ENCODE data around the gene SREK1IP1. TPM values are rescaled to one million over a fixed set of nuclear protein-coding genes. Genes with fewer than 3 reads are reported as not detected.

The SREK1IP1 gene
- 10 to 100 TPM; 24.5 to 28.2 TPM for total RNA-seq

DNA sequence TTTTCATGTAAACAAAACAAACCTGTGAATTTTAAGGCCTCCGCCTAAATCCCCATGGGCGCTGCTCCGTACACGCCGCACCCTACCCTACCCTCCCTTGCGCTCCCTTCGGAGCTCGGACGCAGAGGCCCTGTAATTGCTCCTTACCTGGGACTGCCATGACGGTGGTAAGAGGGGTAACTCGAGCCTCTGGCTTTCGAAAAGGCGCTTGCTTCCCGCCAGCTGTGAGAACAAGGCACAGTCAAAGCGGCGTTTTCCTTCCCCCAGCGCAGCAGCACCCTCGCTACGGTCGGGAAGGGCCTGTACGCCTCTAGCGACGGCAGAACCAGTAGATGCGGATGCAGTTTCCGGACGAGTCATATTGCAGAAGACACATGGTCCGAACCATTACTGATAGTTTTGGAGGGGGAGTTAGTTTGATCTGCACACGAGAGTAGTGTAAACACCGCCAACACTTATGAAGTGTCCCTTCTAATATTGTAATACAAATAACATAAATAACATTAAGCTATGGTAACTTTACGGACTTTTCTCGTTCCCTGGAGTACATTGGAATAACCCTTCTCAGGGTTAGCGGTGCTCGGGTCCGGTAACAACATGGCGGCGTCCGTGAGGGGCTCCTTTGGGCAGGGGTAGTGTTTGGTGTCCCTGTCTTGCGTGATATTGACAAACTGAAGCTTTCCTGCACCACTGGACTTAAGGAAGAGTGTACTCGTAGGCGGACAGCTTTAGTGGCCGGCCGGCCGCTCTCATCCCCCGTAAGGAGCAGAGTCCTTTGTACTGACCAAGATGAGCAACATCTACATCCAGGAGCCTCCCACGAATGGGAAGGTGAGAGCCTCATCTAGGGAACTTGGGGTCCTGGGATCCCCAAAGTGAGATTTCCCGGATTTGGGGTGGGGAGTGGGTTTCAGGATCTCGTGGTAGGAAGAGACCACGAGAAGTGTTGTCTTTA lies at the start of gene SREK1IP1, which contains the start of gene CWC27:
SREK1IP1 (minus strand) TSS at position 334 of the 955 bp plus-strand sequence; CDS start at position 160, 174 bp downstream.
CWC27 (plus strand) TSS at position 573 of the 955 bp plus-strand sequence; CDS start at position 790, 217 bp downstream.
- ATAC-seq (replicated peaks) = peak; percentile 97
- Mint-ChIP-seq H3K27ac (peak within 1 kb of the TSS; percentile 99), H3K36me3 (ENCODE audit: low read depth) (peaks cover 34% of the 10 kb centered on the region), H3K4me3 (peak within 1 kb of the TSS; percentile 93), H3K27me3 (no peaks in the 10 kb centered on the region), H3K9me3 (no peaks in the 10 kb centered on the region), H3K4me1 (peaks cover 42% of the 10 kb centered on the region)

GRCh38 chr5:64818245-64818644 lies 49.8 kb upstream of the SREK1IP1 start:
- no peak overlapping the region for H3K4me3 Mint-ChIP-seq

GRCh38 chr5:64814073-64814472 lies 45.6 kb upstream of the SREK1IP1 start:
- Mint-ChIP-seq H3K36me3 (ENCODE audit: low read depth) (peaks cover 37% of the 10 kb centered on the region), H3K4me1 (no peaks in the 10 kb centered on the region), H3K27me3 (no peaks in the 10 kb centered on the region), H3K9me3 (no peaks in the 10 kb centered on the region), H3K27ac (peak overlapping the region; percentile 76), H3K4me3 (no peak overlapping the region)
- peak; percentile 83 for ATAC-seq (replicated peaks)

More at GRCh38 chr5:64818245-64818644, 49.8 kb upstream of the SREK1IP1 start:
- peaks cover 10% of the 10 kb centered on the region for H3K4me1 Mint-ChIP-seq
- no peaks in the 10 kb centered on the region for H3K27me3 Mint-ChIP-seq
- H3K9me3 Mint-ChIP-seq = no peaks in the 10 kb centered on the region
- H3K27ac Mint-ChIP-seq = no peak overlapping the region
- peaks cover 29% of the 10 kb centered on the region for H3K36me3 Mint-ChIP-seq (ENCODE audit: low read depth)
- no peak for ATAC-seq (replicated peaks)

GRCh38 chr5:64811050-64811640 lies 42.7 kb upstream of the SREK1IP1 start:
- H3K27me3 Mint-ChIP-seq = no peaks in the 10 kb centered on the region
- H3K27ac Mint-ChIP-seq = no peak overlapping the region
- ATAC-seq (replicated peaks) = no peak
- peaks cover 48% of the 10 kb centered on the region for H3K36me3 Mint-ChIP-seq (ENCODE audit: low read depth)
- H3K4me1 Mint-ChIP-seq = no peaks in the 10 kb centered on the region
- H3K4me3 Mint-ChIP-seq = no peak overlapping the region
- H3K9me3 Mint-ChIP-seq = no peaks in the 10 kb centered on the region

DNA sequence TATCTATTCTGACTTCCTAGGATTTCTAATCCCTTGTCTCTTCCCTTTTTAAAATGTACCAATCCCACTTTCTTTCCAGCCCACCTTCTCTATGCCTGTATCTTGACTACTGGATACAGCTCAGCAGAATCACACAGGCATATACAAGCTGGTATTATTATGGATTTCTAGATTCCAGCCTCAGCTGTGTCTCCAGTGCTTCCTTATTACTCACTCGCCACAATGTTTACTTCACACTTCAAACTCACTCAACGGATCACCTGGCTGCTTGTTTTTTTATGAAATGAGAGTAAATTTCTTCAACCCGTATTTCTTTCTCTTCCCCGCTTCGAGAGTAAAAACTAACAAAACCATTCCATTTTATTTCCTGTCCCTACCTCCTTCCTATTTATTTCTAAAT lies 39.0 kb upstream of the SREK1IP1 start:
- Mint-ChIP-seq H3K27me3 (no peaks in the 10 kb centered on the region), H3K9me3 (no peaks in the 10 kb centered on the region), H3K4me1 (no peaks in the 10 kb centered on the region), H3K36me3 (ENCODE audit: low read depth) (peaks cover 36% of the 10 kb centered on the region), H3K27ac (no peak overlapping the region), H3K4me3 (no peak overlapping the region)
- no peak for ATAC-seq (replicated peaks)

DNA sequence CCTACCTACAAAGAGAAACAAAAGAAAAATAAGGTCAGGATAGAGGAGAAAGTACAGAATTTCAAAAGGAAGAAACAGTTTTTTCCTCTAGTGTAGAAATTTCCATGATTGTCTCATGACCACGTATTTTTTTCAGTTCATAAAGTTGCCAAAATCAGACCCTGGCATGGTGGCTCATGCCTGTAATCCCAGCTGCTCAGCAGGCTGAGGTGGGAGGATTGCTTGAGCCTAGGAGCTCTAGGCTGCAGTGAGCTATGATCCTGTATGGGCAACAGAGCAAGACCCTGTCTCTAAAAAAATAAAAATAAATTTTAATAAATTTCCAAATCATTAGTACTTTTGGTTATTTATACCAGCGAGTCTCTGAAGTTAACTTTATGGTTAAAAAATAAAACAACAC lies 38.0 kb upstream of the SREK1IP1 start:
- H3K9me3 Mint-ChIP-seq = no peaks in the 10 kb centered on the region
- no peaks in the 10 kb centered on the region for H3K27me3 Mint-ChIP-seq
- H3K4me1 Mint-ChIP-seq = no peaks in the 10 kb centered on the region
- ATAC-seq (replicated peaks) = no peak
- H3K4me3 Mint-ChIP-seq = no peak overlapping the region
- no peak overlapping the region for H3K27ac Mint-ChIP-seq
- peaks cover 36% of the 10 kb centered on the region for H3K36me3 Mint-ChIP-seq (ENCODE audit: low read depth)

GRCh38 chr5:64800926-64801325 lies 32.4 kb upstream of the SREK1IP1 start:
- H3K4me1 Mint-ChIP-seq = no peaks in the 10 kb centered on the region
- H3K9me3 Mint-ChIP-seq = no peaks in the 10 kb centered on the region
- no peak overlapping the region for H3K27ac Mint-ChIP-seq
- peaks cover 11% of the 10 kb centered on the region for H3K36me3 Mint-ChIP-seq (ENCODE audit: low read depth)
- no peak overlapping the region for H3K4me3 Mint-ChIP-seq
- ATAC-seq (replicated peaks) = no peak
- no peaks in the 10 kb centered on the region for H3K27me3 Mint-ChIP-seq

DNA sequence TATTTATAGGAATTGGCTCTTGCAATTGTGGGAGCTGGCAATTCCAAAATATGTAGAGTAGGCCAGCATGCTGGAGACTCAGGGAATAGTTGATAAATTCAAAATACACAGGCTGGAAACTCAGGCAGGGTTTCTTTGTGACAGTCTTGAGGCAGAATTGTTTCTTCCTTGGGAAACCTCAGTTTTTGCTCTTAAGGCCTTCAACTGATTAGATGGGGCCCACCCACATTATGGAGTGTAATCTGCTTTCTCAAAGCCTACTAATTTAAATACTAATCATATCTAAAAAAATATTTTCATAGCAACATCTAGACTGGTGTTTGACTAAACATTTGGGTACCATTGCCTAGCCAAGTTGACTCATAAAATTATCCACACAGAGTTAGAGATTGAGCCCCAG lies 27.8 kb upstream of the SREK1IP1 start:
- ATAC-seq (replicated peaks) = no peak
- no peaks in the 10 kb centered on the region for H3K27me3 Mint-ChIP-seq
- no peak overlapping the region for H3K4me3 Mint-ChIP-seq
- H3K27ac Mint-ChIP-seq = no peak overlapping the region
- no peaks in the 10 kb centered on the region for H3K9me3 Mint-ChIP-seq
- peaks cover 48% of the 10 kb centered on the region for H3K36me3 Mint-ChIP-seq (ENCODE audit: low read depth)
- H3K4me1 Mint-ChIP-seq = no peaks in the 10 kb centered on the region

DNA sequence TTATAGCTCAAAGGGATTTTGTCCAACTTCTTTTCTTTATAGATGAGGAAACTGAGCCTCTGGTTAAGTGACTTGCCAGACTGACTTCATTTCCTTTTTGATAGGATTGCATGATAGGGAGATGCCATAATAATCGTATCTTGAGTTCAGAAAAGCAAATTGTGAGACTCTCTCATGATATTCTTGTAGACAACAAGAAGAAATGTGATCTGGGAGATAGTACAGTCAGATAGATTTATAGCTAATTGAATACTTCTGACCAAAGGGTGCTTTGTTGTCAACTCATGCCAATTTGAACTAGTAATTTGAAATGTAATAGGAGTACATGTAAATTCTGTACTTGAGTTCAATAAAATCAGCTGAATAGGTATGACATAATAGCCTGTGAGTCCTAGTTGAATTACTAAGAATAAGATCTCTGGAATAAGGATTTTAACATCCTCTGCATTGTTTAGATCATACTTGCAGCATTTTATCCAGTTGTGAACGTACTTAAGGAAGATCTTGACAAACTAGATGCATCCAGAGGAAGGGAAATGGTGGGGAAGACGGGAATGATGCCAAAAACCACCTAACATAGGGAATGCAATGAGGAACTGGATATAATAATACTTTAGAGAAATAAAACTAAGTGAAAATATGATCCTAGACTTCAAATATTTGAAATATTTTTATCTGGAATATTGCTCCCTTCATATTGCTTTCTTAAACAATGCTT lies 25.7 kb upstream of the SREK1IP1 start:
- no peak overlapping the region for H3K4me3 Mint-ChIP-seq
- ATAC-seq (replicated peaks) = no peak
- H3K27ac Mint-ChIP-seq = no peak overlapping the region
- H3K36me3 Mint-ChIP-seq (ENCODE audit: low read depth) = peaks cover 64% of the 10 kb centered on the region
- H3K27me3 Mint-ChIP-seq = no peaks in the 10 kb centered on the region
- H3K4me1 Mint-ChIP-seq = no peaks in the 10 kb centered on the region
- H3K9me3 Mint-ChIP-seq = no peaks in the 10 kb centered on the region

DNA sequence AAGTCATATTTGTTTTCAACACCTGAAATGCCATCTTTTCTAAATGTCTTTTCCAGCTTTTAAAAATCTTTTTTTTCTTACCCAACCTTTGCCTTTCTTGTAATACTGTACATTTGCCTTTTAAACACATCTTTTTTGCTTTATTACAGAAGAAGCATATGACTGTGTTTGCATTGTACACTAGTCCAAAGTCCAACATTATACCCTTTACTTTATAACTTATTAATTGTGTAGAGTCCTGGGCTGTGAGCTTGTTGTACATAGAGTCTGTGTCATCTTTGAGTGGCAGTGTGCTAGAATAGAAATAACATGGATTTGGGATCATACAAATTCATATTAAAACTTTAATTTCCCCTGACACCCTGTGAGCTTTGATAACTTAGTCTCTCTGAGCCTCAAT lies 24.0 kb upstream of the SREK1IP1 start:
- ATAC-seq (replicated peaks) = no peak
- no peaks in the 10 kb centered on the region for H3K9me3 Mint-ChIP-seq
- no peaks in the 10 kb centered on the region for H3K27me3 Mint-ChIP-seq
- H3K4me1 Mint-ChIP-seq = no peaks in the 10 kb centered on the region
- no peak overlapping the region for H3K4me3 Mint-ChIP-seq
- peaks cover 68% of the 10 kb centered on the region for H3K36me3 Mint-ChIP-seq (ENCODE audit: low read depth)
- no peak overlapping the region for H3K27ac Mint-ChIP-seq

DNA sequence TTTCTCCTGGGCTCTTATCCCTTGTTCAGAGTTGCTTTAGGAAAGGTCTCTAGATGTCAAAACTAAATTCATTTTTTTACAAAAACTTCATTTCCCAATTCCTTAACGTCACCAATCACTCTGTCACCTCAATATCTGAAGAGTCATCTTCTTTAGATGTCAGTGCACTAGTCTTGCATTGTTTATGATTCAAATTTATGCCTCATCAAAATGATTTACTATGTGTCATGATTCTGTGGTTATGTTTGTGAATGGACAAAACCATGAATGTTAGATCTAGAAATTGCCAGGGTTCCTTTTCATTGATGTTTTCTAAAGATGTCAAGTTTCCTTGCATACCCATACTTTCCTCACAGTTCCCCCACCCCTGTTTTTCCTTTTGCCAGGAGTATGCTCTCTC lies 21.7 kb upstream of the SREK1IP1 start:
- H3K36me3 Mint-ChIP-seq (ENCODE audit: low read depth) = peaks cover 75% of the 10 kb centered on the region
- H3K4me3 Mint-ChIP-seq = no peak overlapping the region
- peak overlapping the region; percentile 20 for H3K27ac Mint-ChIP-seq
- H3K9me3 Mint-ChIP-seq = no peaks in the 10 kb centered on the region
- no peaks in the 10 kb centered on the region for H3K27me3 Mint-ChIP-seq
- peak; percentile 74 for ATAC-seq (replicated peaks)
- H3K4me1 Mint-ChIP-seq = no peaks in the 10 kb centered on the region

- H3K27ac Mint-ChIP-seq = no peak overlapping the region
- no peak for ATAC-seq (replicated peaks)
- H3K36me3 Mint-ChIP-seq (ENCODE audit: low read depth) = peaks cover 73% of the 10 kb centered on the region
- H3K27me3 Mint-ChIP-seq = no peaks in the 10 kb centered on the region
- no peak overlapping the region for H3K4me3 Mint-ChIP-seq
- H3K9me3 Mint-ChIP-seq = no peaks in the 10 kb centered on the region
- H3K4me1 Mint-ChIP-seq = no peaks in the 10 kb centered on the region
Measured at GRCh38 chr5:64789457-64789856, 21.0 kb upstream of the SREK1IP1 start.

GRCh38 chr5:64788156-64788555 lies 19.7 kb upstream of the SREK1IP1 start:
- H3K27ac Mint-ChIP-seq = no peak overlapping the region
- no peaks in the 10 kb centered on the region for H3K27me3 Mint-ChIP-seq
- no peaks in the 10 kb centered on the region for H3K4me1 Mint-ChIP-seq
- no peaks in the 10 kb centered on the region for H3K9me3 Mint-ChIP-seq
- ATAC-seq (replicated peaks) = no peak
- H3K4me3 Mint-ChIP-seq = no peak overlapping the region
- peaks cover 67% of the 10 kb centered on the region for H3K36me3 Mint-ChIP-seq (ENCODE audit: low read depth)

DNA sequence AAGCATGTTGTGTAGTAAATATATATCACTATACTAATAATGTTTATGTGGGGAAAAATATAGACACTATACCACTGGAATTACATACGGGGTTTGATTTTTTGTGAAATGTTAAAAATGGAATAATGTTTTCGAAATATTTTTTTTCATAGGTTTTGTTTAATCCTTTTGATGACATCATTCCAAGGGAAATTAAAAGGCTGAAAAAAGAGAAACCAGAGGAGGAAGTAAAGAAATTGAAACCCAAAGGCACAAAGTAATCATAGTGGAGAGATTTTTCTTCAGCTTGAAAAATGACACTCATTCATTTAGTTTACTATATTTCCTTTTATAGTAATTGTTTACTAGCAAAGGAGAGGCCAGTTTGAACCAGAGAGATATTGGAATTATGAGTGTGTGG lies 17.9 kb upstream of the SREK1IP1 start:
- H3K27ac Mint-ChIP-seq = no peak overlapping the region
- no peak for ATAC-seq (replicated peaks)
- H3K36me3 Mint-ChIP-seq (ENCODE audit: low read depth) = peaks cover 63% of the 10 kb centered on the region
- no peaks in the 10 kb centered on the region for H3K4me1 Mint-ChIP-seq
- H3K27me3 Mint-ChIP-seq = no peaks in the 10 kb centered on the region
- no peaks in the 10 kb centered on the region for H3K9me3 Mint-ChIP-seq
- no peak overlapping the region for H3K4me3 Mint-ChIP-seq

Data from activated T-helper 17 cell treated with anti-CD3 and anti-CD28 coated beads, Interleukin-2, amount 50 U/mL, for 72 hours (primary cell).